GM23248 (cell line): ENCODE results near the gene TAS1R3. TPM values are rescaled to one million over a fixed set of nuclear protein-coding genes. Genes with fewer than 3 reads are reported as not detected.

Experiments used
- DNase-seq: peaks from one replicate; pipeline ENCODE4 v3.0.0-alpha.2; 2015
- H2AFZ ChIP-seq: fragments of 200-600 bp; sonication (generic); 2 replicates; pipeline ENCODE4 v1.6.1; 2016; ENCODE audit warnings: antibody characterized with exemption
- H3F3A ChIP-seq: fragments of 200-600 bp; sonication (generic); 2 replicates; pipeline ENCODE4 v1.6.1; 2016; ENCODE audit warnings: mild to moderate bottlenecking, antibody characterized with exemption, mixed run types; ENCODE audit not compliant: insufficient read depth
- H3K27ac ChIP-seq: fragments of 200-600 bp; sonication (generic); 2 replicates; pipeline ENCODE4 v1.5.1; 2016; ENCODE audit warnings: mild to moderate bottlenecking
- H3K27me3 ChIP-seq: fragments of 200-600 bp; sonication (generic); replicated peaks from 2 replicates; pipeline ENCODE4 v1.6.1; 2016; ENCODE audit warnings: mild to moderate bottlenecking; ENCODE audit not compliant: insufficient read depth
- H3K36me3 ChIP-seq: fragments of 200-600 bp; sonication (generic); 2 replicates; pipeline ENCODE4 v1.6.1; 2016; ENCODE audit warnings: low read depth, mild to moderate bottlenecking
- H3K4me1 ChIP-seq: fragments of 200-600 bp; sonication (generic); 2 replicates; pipeline ENCODE4 v1.6.1; 2016; ENCODE audit warnings: mild to moderate bottlenecking; ENCODE audit not compliant: insufficient read depth
- H3K4me2 ChIP-seq: fragments of 200-600 bp; sonication (generic); one replicate; pipeline ENCODE4 v1.6.1; 2016; ENCODE audit warnings: mild to moderate bottlenecking; ENCODE audit not compliant: unreplicated experiment
- H3K4me3 ChIP-seq: fragments of 200-600 bp; sonication (generic); 2 replicates; pipeline ENCODE4 v1.5.1; 2016; ENCODE audit warnings: mild to moderate bottlenecking
- H3K79me2 ChIP-seq: fragments of 200-600 bp; sonication (generic); 2 replicates; pipeline ENCODE4 v1.6.1; 2016; ENCODE audit warnings: mild to moderate bottlenecking; ENCODE audit not compliant: insufficient read depth
- H3K9ac ChIP-seq: fragments of 200-600 bp; sonication (generic); 2 replicates; pipeline ENCODE4 v1.6.1; 2016; ENCODE audit warnings: mild to moderate bottlenecking
- H3K9me2 ChIP-seq: fragments of 200-600 bp; sonication (generic); 2 replicates; pipeline ENCODE4 v1.6.1; 2016; ENCODE audit warnings: mixed run types, mild to moderate bottlenecking, moderate library complexity; ENCODE audit not compliant: insufficient read depth
- H3K9me3 ChIP-seq: fragments of 200-600 bp; sonication (generic); one replicate; pipeline ENCODE4 v1.6.1; 2017; ENCODE audit warnings: low read depth
- H4K20me1 ChIP-seq: fragments of 200-600 bp; sonication (generic); 2 replicates; pipeline ENCODE4 v1.6.0; 2016; ENCODE audit not compliant: insufficient read depth
- EZH2 ChIP-seq: fragments of 200-600 bp; sonication (generic); IDR thresholded peaks from 2 replicates; pipeline ENCODE4 v1.6.1; 2018; ENCODE audit warnings: antibody characterized with exemption, mild to moderate bottlenecking; ENCODE audit not compliant: insufficient read depth, poor library complexity, severe bottlenecking
- EZH2phosphoT487 ChIP-seq: fragments of 200-600 bp; sonication (generic); IDR thresholded peaks from 2 replicates; pipeline ENCODE4 v1.6.1; 2018; ENCODE audit warnings: antibody characterized with exemption, moderate library complexity, mild to moderate bottlenecking, low read depth; ENCODE audit not compliant: insufficient read depth
- WGBS, 2 experiments: methylation state at CpG; one replicate each; pipeline ENCODE4 v1.1.6; 2015 to 2017; ENCODE audit warnings: low lambda C conversion rate in 2 of 2, low coverage in 1 of 2; ENCODE audit errors: missing lambda C conversion rate in 2 of 2; 5-methylcytosine and 5-hydroxymethylcytosine counted together
- in situ Hi-C: fragments of 300-500 bp; cut with MboI; formaldehyde crosslinking; loops from 2 replicates; pipeline ENCODE4 v1.15.0; 2020
- polyA plus RNA-seq: library from polyadenylated mRNA; unstranded; fragments of >200 nt; fragmentation: Nextera tagmentation; extraction: Ambion mirVana; gene quantifications from 2 replicates; pipeline ENCODE4 v1.2.1, GENCODE V29; 2016
- total RNA-seq: library from RNA; depleted of rRNA; stranded (reverse); fragments of >200 nt; shearing (Covaris generic); gene quantifications from 2 replicates; pipeline ENCODE4 v1.2.3, GENCODE V29; 2014

TAS1R3 gene
- total and polyA plus RNA-seq, 2 experiments from 2014 or later: 0.54 TPM; not detected in 1

DNA sequence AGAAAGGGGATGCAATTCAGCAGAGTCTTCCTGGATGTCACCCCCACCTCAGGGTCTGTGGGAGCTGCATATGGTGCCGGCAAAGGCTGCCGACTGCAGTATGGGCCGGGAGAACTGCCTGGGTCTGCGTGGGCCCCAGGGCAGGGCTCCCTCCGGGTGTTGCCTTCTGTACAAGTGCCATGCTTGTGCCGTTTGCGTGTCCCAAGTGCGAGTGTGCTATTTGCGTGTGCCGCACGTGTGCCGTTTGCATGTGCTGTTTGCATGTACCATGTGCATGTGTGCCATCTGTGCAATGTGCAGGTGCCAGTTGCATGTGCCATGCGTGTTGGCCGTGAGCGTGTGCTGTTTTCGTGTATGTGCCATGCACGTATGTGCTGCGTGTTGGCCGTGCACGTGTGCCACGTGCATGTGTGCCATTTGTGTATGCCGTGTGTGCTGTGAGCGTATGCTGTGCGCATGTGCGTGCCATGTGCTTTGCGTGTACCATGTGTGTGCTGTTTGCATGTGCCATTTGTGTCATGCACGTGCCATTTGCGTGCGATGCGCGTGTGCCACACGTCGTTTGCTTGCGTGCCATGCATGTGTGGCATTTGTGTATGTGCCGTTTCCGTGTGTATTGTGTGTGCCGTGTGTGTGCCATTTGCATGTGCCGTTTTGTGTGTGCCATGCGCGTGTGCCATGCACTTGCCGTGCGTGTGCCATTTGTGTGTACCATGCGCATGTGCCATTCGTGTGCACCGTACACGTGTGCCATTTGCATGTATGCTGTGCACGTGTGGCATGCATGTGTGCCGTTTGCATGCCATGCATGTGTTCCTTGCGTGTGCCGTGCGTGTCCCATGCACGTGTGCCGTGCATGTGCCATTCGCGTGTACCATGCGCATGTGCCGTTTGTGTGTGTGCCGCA, 1.5 kb upstream of the TAS1R3 start:
- Histone ChIP-seq H3K79me2 (peaks cover 24% of the 10 kb centered on the region), H3K9me3 (no peaks in the 10 kb centered on the region), H4K20me1 (no peaks in the 10 kb centered on the region), H3K36me3 (no peaks in the 10 kb centered on the region), H3K27me3 (no peaks in the 10 kb centered on the region), H3F3A (no peaks in the 10 kb centered on the region), H3K9me2 (no peaks in the 10 kb centered on the region), H3K4me1 (peaks cover 22% of the 10 kb centered on the region), H3K27ac (no peak overlapping the region), H3K9ac (no peak overlapping the region), H3K4me2 (no peak overlapping the region), H2AFZ (no peak overlapping the region), H3K4me3 (no peak overlapping the region)
- in situ Hi-C loops: no loop called here
- TF ChIP-seq EZH2: no peak
- no peak for TF ChIP-seq EZH2phosphoT487
- DNase-seq: no peak
- WGBS, 2 experiments: 84 to 86% methylated on average over 58 of the region's 58 CpGs

GRCh38 chr1:1330366-1331067, 563 bp upstream of the TAS1R3 start:
- Histone ChIP-seq H3K9ac (peak overlapping the region; percentile 47; the same call in 1 of the 2 replicates), H3K4me2 (peak overlapping the region; percentile 28), H3K27me3 (no peaks in the 10 kb centered on the region), H4K20me1 (no peaks in the 10 kb centered on the region), H3K79me2 (peaks cover 16% of the 10 kb centered on the region), H3F3A (no peaks in the 10 kb centered on the region), H3K27ac (peak overlapping the region; percentile 39), H3K4me1 (peaks cover 19% of the 10 kb centered on the region), H2AFZ (no peak overlapping the region), H3K4me3 (no peak overlapping the region), H3K9me2 (no peaks in the 10 kb centered on the region), H3K36me3 (no peaks in the 10 kb centered on the region), H3K9me3 (no peaks in the 10 kb centered on the region)
- TF ChIP-seq EZH2phosphoT487 (no peak), EZH2 (no peak)
- DNase-seq: peak; percentile 68
- in situ Hi-C loops: no loop called here
- WGBS, 2 experiments: 40 to 44% methylated on average over 15 of the region's 15 CpGs

- Histone ChIP-seq H2AFZ (no peak overlapping the region), H3K9me2 (no peaks in the 10 kb centered on the region), H3K4me3 (no peak overlapping the region), H3K79me2 (no peaks in the 10 kb centered on the region), H3K36me3 (no peaks in the 10 kb centered on the region; the same call in 1 of the 2 replicates), H4K20me1 (no peaks in the 10 kb centered on the region), H3K4me2 (no peak overlapping the region), H3K27ac (no peak overlapping the region), H3K4me1 (peaks cover 12% of the 10 kb centered on the region), H3F3A (no peaks in the 10 kb centered on the region), H3K27me3 (no peaks in the 10 kb centered on the region), H3K9me3 (no peaks in the 10 kb centered on the region), H3K9ac (no peak overlapping the region)
- no peak for DNase-seq
- 78 to 79% methylated on average over 52 to 56 of the region's 57 CpGs for WGBS, 2 experiments
- in situ Hi-C loops: no loop called here
- no peak for TF ChIP-seq EZH2
- no peak for TF ChIP-seq EZH2phosphoT487
Measured at GRCh38 chr1:1332031-1332755, 1.1 kb downstream of the TAS1R3 start.

GRCh38 chr1:1332774-1333480, 1.8 kb downstream of the TAS1R3 start:
- H3K79me2 ChIP-seq: no peaks in the 10 kb centered on the region
- H3K9me2 ChIP-seq: no peaks in the 10 kb centered on the region
- in situ Hi-C loops: no loop called here
- H3F3A ChIP-seq: no peaks in the 10 kb centered on the region
- H3K27me3 ChIP-seq: no peaks in the 10 kb centered on the region
- H3K4me2 ChIP-seq: no peak overlapping the region
- 75 to 80% methylated on average over 33 to 36 of the region's 48 CpGs for WGBS, 2 experiments
- TF ChIP-seq EZH2phosphoT487: no peak
- TF ChIP-seq EZH2: no peak
- H3K36me3 ChIP-seq: no peaks in the 10 kb centered on the region; the same call in 1 of the 2 replicates
- no peak for DNase-seq
- no peak overlapping the region for H3K4me3 ChIP-seq
- H3K9ac ChIP-seq: no peak overlapping the region
- H3K27ac ChIP-seq: no peak overlapping the region
- H3K9me3 ChIP-seq: no peaks in the 10 kb centered on the region
- H2AFZ ChIP-seq: no peak overlapping the region
- no peaks in the 10 kb centered on the region for H4K20me1 ChIP-seq
- peaks cover 12% of the 10 kb centered on the region for H3K4me1 ChIP-seq
